Measurements from ENCODE around the gene NBPF11.
"Not testable (repeated sequence)": the region's sequence is repeated elsewhere in the genome, so short reads cannot be mapped to it uniquely, and the experiment has no call there.

NBPF11 gene

DNA sequence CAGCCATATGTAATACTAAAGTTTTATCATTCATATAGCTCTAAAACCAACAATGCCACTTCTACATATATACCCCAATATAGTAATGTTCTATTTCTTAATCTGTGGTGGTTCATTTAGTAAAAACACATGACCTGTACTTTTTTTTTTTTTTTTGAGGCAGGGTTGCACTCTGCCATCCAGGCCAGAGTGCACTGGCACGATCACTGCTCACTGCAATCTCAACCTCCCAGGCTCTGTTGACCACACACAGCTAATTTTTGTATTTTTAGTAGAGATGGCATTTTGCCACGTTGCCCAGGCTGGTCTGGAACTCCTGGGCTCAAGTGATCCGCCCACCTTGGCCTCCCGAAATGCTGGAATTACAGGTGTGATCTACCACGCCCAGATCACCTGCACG, 2.1 kb downstream of the NBPF11 start:
- not testable (repeated sequence) for DNase-seq

DNA sequence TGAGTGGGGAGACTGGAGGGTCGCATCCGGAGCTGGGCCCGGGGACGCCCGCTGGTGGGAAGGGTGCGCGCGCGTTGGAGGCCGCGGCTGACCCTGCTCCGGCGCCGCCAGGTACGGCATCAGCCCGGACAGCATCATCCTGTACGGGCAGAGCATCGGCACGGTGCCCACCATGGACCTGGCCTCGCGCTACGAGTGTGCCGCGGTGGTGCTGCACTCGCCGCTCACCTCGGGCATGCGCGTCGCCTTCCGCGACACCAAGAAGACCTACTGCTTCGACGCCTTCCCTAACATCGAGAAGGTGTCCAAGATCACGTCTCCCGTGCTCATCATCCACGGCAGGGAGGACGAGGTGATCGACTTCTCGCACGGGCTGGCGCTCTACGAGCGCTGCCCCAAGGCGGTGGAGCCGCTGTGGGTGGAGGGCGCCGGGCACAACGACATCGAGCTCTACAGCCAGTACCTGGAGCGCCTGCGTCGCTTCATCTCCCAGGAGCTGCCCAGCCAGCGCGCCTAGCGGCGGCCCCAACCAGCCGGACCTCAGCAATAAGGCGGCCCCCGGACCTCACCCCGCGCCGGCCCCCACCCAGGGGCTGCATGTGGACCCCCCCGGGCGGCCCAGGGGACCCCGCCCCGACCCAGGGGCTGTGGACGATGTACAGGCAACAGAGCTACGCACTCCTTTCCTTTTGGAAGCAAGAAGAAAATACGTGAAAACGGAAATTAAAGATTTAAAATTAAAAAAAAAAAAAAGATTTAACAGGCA, 2.8 kb downstream of the NBPF11 start:
- DNase-seq: not testable (repeated sequence)

- DNase-seq: not testable (repeated sequence)
These were observed 4.8 kb downstream of the NBPF11 start for GRCh38 chr1:148147052-148147838.

- DNase-seq: not testable (repeated sequence)
These were observed 5.7 kb downstream of the NBPF11 start for GRCh38 chr1:148146191-148146997.

- DNase-seq: not testable (repeated sequence)
These were observed 8.9 kb downstream of the NBPF11 start for GRCh38 chr1:148143223-148143622.

DNA sequence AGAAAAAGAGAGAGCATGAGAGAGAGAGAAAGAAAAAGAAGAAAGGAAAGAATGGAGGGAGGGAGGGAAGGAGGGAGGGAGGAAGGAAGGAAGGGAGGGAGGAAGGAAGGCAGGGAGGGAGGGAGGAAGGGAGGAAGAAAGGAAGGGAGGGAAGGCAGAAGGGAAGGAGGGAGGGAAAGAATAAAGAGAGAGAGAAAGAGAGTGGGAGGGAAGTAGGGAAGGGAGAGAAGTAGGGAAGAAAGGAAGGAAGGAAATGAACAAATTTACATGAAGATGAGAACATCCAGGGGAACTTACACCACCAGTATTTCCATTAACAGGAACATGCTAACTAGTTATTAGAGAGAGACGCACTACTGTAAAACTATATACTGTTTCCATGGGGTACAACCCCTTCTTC, 10.1 kb downstream of the NBPF11 start:
- DNase-seq: not testable (repeated sequence)

GRCh38 chr1:148138606-148139005, 13.5 kb downstream of the NBPF11 start:
- DNase-seq: not testable (repeated sequence)

DNA sequence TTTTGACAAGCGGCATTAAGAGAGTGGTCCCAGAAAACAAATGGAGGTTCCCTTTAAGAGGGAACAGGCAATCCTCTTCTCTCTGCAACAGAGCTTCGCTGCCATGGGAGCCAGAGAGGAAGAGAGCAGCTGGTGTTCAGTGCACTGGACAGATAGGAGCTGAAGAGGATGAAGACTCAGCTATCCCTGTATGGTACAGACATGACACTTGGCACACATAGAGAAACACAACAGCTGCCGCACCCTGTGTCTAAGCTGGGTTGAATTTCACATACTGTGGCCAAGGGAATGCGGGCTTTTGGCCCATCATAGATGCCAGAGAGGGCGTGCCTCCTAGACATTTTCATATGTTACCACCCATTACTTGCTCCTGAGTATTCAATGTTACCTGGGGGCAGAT, 29.7 kb downstream of the NBPF11 start:
- not testable (repeated sequence) for DNase-seq

DNA sequence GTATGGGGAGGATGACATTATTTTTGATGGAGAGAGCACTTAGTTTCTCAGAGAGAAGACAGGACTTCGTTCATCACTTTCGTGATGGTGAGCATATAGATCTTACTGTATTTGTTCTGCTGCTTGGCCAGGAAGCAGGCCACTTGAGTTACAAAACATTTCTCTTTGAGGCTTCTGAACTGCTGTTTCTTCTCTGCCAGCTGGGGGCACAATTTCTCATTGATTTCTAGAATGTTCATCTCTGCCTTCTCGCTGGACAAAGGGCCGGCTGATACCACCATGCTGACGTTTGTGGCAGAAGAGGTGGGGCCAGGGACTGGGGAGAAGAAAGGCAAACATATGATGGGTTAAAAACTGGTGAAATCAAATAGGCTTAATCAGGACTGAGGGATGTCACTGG, 31.7 kb downstream of the NBPF11 start:
- not testable (repeated sequence) for DNase-seq

DNA sequence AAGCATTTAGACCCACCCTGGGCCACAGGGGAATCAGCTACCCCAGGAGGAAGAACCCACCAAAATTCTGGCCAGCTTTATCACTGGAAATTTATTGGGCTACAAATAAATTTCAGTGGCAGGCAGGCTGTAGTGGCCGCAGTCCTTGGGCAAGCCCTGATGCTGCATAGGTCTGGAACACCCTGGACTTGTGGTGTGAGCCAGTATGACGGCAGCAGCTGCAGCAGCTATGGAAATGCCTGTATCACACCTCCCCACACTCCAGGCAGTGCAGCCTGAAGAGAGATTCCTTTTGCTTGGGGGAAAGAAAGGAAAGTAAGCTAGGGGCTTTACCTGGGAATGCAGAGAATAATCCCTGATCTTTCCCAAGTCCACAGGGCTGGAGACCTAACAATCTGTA, 56.3 kb downstream of the NBPF11 start:
- not testable (repeated sequence) for DNase-seq

DNA sequence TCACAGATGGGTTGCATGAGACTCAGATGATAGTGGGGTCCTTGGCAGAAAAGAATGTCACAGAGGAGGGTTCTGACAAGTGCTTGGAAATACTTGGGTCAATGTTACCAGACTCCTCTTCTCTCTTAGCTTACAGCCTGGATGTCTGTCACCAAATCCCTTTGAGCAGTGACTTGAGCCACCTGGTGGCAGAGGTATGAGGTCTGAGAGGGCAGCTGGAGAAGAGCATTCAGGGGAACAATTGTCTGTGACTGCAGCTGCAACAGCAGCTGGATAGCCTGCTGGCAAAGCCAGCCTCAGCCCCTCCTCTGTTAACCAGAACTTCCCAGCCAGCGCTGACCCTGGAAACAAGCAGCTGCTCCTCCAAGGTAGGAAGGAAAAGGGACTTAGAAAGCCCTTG, 65.9 kb downstream of the NBPF11 start:
- DNase-seq: peak; percentile 41

- DNase-seq: not testable (repeated sequence)
These were observed 70.9 kb downstream of the NBPF11 start for GRCh38 chr1:148081205-148081604.

DNA sequence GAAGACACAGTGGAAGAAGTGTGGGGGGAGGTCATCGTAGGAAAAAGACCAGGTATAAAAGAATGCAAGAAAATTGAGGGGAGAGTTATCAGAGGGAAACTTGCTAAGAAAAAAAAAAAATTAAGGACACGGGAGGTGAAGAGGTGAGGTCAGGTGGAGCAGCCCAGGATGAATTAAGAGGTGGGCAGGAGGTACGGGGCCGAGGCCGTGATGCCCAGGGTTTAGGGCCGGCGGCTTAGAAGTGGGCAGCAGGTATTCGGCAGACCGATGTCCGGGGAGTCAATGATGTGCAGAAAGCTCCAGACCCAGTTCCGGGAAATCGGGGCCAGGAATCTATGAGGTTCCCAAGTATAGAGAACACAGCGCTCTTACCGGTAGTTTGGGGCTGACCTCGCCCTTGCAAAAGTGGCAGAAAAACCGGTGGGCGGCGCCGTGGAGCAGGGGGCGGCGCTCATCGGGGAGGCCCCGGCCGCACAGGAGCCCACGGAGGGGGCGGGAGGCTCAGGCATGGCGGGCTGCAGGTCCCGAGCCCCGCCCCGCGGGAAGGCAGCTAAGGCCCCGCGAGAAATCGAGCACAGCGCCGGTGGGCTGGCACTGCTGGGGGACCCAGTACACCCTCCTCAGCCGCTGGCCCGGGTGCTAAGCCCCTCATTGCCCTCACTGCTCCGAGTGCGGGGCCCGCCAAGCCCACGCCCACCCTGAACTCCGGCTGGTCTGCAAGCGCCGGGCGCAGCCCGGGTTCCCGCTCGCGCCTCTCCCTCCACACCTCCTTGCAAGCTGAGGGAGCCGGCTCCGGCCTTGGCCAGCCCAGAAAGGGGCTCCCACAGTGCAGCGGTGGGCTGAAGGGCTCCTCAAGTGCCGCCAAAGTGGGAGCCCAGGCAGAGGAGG, 73.2 kb downstream of the NBPF11 start:
- not testable (repeated sequence) for DNase-seq

DNA sequence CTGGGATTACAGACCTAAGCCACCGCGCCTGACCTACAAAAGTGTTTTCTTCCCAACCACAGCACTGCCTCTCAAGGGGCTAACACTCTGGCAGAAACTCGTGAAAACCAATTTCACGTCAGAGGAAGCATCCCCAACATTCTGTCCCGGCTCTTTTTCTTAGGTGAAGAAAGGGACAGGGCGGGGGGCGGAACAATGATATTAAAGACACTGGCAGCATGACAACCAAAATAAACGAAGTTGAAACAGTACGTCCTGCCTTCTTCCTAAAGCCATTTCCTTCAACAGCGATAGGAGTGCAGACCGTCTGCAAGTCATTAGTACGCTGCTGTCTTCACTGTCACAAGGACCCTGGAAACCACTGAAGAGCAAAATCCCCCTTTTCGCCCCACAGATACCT, 74.0 kb downstream of the NBPF11 start:
- DNase-seq: not testable (repeated sequence)

GRCh38 chr1:148077458-148077857, 74.6 kb downstream of the NBPF11 start:
- not testable (repeated sequence) for DNase-seq

- not testable (repeated sequence) for DNase-seq
These were observed 78.7 kb downstream of the NBPF11 start for GRCh38 chr1:148073392-148073791.

- DNase-seq: not testable (repeated sequence)
These were observed 83.5 kb downstream of the NBPF11 start for GRCh38 chr1:148068606-148069005.

- not testable (repeated sequence) for DNase-seq
These were observed 83.9 kb downstream of the NBPF11 start for GRCh38 chr1:148068201-148068600.

DNA sequence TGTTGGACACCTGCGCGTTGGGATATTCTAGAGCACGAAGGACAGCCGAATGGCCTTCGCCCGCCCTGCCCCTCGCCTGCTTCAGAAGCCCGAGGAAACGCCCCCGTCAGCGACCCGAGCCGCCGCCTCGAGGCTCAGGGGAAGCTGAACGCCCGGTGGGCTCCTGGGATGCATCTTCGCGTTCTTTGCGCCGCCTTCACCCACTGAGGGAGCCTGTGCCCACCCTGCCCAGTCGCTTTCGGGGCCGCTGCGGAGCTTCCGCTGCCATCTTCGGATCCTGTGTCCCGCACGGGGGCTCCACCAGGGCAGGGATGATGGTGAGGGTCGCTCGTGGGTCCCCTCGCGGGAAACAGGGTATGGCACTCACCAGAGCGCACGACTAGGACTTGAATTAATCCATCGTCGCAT, 91.8 kb downstream of the NBPF11 start:
- not testable (repeated sequence) for DNase-seq

- not testable (repeated sequence) for DNase-seq
These were observed 94.7 kb downstream of the NBPF11 start for GRCh38 chr1:148057384-148057783.
